ENCODE data around the gene C9orf40.
A peak's percentile ranks its signal among the peaks of the same experiment; 100 is the strongest.

The C9orf40 gene

DNA sequence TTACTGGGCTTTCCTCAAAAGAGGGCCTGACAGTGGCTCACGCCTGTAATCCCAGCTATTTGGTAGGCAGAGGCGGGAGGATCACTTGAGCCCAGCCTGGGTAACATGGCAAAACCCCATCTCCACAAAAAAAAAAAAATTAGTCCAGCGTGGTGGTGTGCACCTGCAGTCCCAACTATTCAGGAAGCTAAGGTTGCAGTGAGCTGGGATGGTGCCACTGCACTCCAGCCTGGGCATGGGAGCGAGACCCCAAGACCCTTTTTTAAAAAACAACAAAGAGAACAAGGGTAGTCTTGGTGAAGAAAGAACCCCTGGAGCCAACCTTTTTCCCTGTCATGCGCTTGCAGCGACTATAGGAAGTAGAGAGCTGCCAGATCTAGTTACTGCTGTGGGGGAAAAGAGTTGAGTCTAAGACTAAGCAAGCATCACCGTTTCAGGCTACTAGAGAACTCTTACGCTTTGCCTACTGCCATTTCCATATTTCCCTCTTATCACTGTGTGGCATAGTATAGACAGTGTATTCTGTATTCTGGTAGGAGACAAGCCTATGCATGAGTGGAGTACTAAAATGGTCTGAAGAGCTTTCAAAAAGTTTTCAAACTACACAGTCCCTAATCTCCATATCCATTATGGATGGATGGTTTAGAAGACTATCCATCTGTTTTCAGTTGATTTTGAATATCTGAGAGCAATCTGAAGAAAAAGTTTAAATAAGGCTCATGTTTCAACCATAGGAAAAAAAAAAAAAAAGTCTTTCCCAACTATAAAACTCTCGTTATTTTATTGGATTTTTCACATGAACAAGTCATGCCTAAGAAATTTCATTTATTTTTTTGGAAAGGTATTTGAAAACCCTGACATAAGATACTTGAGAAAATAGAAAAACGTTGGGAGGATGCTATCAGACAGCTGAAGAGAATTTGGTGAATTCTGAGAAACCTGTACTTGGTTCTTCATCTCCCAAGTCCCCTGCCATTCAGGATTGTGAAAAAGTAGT is 2.6 kb downstream of the C9orf40 start:
- no peak overlapping the region for H3K27ac ChIP-seq
- H3K4me3 ChIP-seq (IDR thresholded peaks at IDR 0.05; ENCODE audit: insufficient read depth, low read depth, low read length) = no peak overlapping the region
- peaks cover 50% of the 10 kb centered on the region for H3K4me1 ChIP-seq (ENCODE audit: low read depth, poor library complexity, severe bottlenecking)
- H3K9ac ChIP-seq = no peak overlapping the region
- no peaks in the 10 kb centered on the region for H4K20me1 ChIP-seq (ENCODE audit: insufficient read depth)
- TF ChIP-seq, protein P1, sequence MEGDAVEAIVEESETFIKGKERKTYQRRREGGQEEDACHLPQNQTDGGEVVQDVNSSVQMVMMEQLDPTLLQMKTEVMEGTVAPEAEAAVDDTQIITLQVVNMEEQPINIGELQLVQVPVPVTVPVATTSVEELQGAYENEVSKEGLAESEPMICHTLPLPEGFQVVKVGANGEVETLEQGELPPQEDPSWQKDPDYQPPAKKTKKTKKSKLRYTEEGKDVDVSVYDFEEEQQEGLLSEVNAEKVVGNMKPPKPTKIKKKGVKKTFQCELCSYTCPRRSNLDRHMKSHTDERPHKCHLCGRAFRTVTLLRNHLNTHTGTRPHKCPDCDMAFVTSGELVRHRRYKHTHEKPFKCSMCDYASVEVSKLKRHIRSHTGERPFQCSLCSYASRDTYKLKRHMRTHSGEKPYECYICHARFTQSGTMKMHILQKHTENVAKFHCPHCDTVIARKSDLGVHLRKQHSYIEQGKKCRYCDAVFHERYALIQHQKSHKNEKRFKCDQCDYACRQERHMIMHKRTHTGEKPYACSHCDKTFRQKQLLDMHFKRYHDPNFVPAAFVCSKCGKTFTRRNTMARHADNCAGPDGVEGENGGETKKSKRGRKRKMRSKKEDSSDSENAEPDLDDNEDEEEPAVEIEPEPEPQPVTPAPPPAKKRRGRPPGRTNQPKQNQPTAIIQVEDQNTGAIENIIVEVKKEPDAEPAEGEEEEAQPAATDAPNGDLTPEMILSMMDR (conservative IDR thresholded peaks at IDR 0.05; ENCODE audit: low read depth, low read length) = no peak
- no peaks in the 10 kb centered on the region for H3K27me3 ChIP-seq (ENCODE audit: insufficient read depth, low read depth)
- H3K36me3 ChIP-seq (ENCODE audit: insufficient read depth) = no peaks in the 10 kb centered on the region
- H3K79me2 ChIP-seq (ENCODE audit: insufficient read depth, low read depth) = no peaks in the 10 kb centered on the region; the same call in 1 of the 2 replicates
- H2AFZ ChIP-seq (ENCODE audit: low read depth) = no peak overlapping the region
- H3K4me2 ChIP-seq = no peak overlapping the region

DNA sequence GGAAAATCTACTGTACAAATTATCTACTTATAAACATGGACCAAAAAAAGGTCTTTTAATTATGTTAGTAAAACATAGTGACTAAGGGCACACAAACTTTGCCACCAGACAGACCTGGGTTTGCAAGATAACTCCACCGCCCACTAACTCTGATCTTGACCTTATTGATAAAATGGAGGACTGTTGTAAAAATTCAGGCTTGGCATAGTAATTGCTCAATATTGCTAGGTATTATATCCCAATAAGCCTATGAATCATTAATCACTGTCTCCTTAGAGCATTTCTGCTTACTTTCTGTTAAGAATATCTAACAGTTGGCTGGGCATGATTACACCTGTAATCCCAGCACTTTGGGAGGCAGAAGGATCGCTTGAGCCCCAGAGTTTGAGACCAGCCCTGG is 3.8 kb downstream of the C9orf40 start:
- Histone ChIP-seq H2AFZ (ENCODE audit: low read depth) (no peak overlapping the region), H3K4me3 (IDR thresholded peaks at IDR 0.05; ENCODE audit: insufficient read depth, low read depth, low read length) (no peak overlapping the region), H3K4me1 (ENCODE audit: low read depth, poor library complexity, severe bottlenecking) (peaks cover 48% of the 10 kb centered on the region), H4K20me1 (ENCODE audit: insufficient read depth) (no peaks in the 10 kb centered on the region), H3K27me3 (ENCODE audit: insufficient read depth, low read depth) (no peaks in the 10 kb centered on the region), H3K4me2 (no peak overlapping the region), H3K27ac (no peak overlapping the region), H3K9ac (no peak overlapping the region), H3K79me2 (ENCODE audit: insufficient read depth, low read depth) (no peaks in the 10 kb centered on the region; the same call in 1 of the 2 replicates), H3K36me3 (ENCODE audit: insufficient read depth) (no peaks in the 10 kb centered on the region)
- TF ChIP-seq, protein P1 (conservative IDR thresholded peaks at IDR 0.05; ENCODE audit: low read depth, low read length) = no peak

DNA sequence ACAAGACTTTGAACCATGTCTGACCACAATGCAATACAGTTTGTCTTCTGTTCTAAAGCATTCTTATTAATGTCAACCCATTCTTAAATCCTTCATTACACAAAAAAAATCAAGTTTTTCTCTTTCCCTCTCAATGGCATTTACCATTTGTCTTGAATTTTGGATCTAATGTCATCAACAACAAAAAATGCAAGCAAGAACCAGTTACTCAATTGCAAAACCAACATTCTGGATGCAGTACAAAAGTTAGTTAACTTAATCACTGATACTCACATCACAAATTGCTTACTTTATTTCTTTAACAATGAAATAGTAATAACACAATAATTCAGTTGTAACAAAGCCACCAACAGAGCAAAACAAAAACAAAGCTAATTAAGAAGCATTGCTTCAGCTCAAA is 6.0 kb downstream of the C9orf40 start:
- H3K79me2 ChIP-seq (ENCODE audit: insufficient read depth, low read depth) = no peaks in the 10 kb centered on the region; the same call in 1 of the 2 replicates
- no peaks in the 10 kb centered on the region for H3K36me3 ChIP-seq (ENCODE audit: insufficient read depth)
- no peaks in the 10 kb centered on the region for H4K20me1 ChIP-seq (ENCODE audit: insufficient read depth)
- no peak overlapping the region for H3K4me3 ChIP-seq (IDR thresholded peaks at IDR 0.05; ENCODE audit: insufficient read depth, low read depth, low read length)
- no peak overlapping the region for H2AFZ ChIP-seq (ENCODE audit: low read depth)
- H3K4me1 ChIP-seq (ENCODE audit: low read depth, poor library complexity, severe bottlenecking) = peaks cover 40% of the 10 kb centered on the region
- H3K27ac ChIP-seq = no peak overlapping the region
- H3K4me2 ChIP-seq = peak overlapping the region; percentile 36; the same call in 1 of the 2 replicates
- H3K27me3 ChIP-seq (ENCODE audit: insufficient read depth, low read depth) = no peaks in the 10 kb centered on the region
- TF ChIP-seq, protein P1 (conservative IDR thresholded peaks at IDR 0.05; ENCODE audit: low read depth, low read length) = no peak
- no peak overlapping the region for H3K9ac ChIP-seq

DNA sequence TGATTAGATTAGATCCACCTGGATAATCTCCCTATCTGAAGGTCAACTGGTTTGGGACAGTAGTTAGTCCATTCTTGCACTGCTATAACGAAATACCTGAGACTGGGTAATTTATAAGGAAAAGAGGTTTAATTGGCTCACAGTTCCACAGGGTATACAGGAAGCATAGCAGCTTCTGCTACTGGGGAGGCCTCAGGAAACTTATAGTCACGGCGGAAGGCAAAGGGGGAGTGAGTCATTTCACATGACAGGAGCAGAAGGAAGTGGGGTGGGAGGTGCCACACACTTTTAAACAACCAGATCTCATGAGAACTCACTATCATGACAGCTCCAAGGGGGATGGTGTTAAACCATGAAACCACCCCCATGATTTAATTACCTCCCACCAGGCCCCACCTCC is 9.9 kb downstream of the C9orf40 start:
- Histone ChIP-seq H3K27ac (no peak overlapping the region), H3K27me3 (ENCODE audit: insufficient read depth, low read depth) (no peaks in the 10 kb centered on the region), H2AFZ (ENCODE audit: low read depth) (no peak overlapping the region), H3K79me2 (ENCODE audit: insufficient read depth, low read depth) (no peaks in the 10 kb centered on the region), H3K4me2 (no peak overlapping the region), H3K36me3 (ENCODE audit: insufficient read depth) (no peaks in the 10 kb centered on the region), H3K4me1 (ENCODE audit: low read depth, poor library complexity, severe bottlenecking) (peaks cover 23% of the 10 kb centered on the region), H3K4me3 (IDR thresholded peaks at IDR 0.05; ENCODE audit: insufficient read depth, low read depth, low read length) (no peak overlapping the region), H3K9ac (no peak overlapping the region), H4K20me1 (ENCODE audit: insufficient read depth) (no peaks in the 10 kb centered on the region)
- TF ChIP-seq, protein P1 (conservative IDR thresholded peaks at IDR 0.05; ENCODE audit: low read depth, low read length) = no peak

All from KMS-11 (cell line).